Hypothalamus (tissue), 51 donors: ENCODE measurements around the gene ERBB3.
A peak's percentile ranks its signal among the peaks of the same experiment; 100 is the strongest.

ENCODE experiments used
- DNase-seq, 51 donors: peaks; one replicate each; lab custom pipeline; 2025; lab: John Stamatoyannopoulos, UW

The ERBB3 gene

DNA sequence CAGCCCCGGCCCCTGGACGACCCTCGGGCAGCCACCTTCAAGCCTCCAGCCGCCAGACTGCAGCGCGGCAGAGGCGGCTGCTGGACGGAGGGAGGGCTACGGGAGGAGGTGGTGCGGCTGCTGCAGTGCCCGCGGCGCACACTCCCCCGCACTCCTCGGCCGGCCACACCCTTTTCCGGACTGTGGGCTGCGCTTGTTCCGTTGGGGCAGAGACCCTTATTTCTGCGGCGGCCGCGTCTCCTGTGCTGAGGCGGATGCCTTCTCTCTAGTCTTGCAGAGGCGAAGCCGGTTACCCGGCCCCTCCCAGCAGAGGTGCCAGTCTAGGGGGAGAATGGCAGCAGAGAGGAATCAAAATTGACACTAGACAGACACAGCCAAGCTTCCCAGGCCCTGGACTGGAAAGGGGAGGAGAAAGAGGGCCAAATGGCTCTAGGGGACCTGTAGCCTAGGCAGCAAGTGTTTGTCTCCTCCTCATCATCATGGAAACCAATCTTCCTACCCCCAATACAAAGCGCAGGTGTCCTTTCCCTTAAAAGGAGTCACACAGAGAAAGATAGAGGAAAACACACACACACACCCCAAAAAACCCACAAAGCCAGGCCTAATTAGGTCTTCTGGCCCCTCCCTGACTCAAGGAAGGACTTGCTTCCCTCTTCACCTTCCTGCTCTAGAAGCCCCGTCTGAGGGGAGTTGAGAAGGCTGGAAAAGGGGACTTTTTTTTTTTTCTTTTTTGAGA is 49.4 kb downstream of the ERBB3 start:
- peak in 23 of 51 donors; percentile 13 to 55 (median 32) for DNase-seq

DNA sequence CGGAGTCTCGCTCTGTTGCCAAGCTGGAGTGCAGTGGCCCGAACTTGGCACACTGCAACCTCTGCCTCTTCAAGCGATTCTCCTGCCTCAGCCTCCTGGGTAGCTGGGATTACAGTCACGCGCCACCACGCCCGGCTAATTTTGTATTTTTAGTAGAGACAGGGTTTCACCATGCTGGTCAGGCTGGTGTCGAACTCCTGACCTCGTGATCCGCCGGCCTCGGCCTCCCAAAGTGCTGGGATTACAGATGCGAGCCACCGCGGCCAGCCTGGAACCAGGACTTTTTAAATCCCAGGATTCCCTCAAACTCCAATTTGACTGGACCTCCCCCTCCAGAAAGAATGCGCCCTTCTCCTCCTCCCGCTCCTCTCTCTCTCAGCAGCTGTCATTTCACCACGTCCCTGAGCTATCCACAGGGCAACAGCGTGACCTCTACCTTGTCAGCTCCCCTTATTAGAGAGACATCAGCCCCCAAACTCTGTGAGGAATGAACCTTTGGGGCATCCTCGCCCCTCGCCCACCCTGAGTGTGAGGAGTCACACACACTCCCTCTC is 50.1 kb downstream of the ERBB3 start:
- peak in 1 of 51 donors; percentile 3 for DNase-seq

DNA sequence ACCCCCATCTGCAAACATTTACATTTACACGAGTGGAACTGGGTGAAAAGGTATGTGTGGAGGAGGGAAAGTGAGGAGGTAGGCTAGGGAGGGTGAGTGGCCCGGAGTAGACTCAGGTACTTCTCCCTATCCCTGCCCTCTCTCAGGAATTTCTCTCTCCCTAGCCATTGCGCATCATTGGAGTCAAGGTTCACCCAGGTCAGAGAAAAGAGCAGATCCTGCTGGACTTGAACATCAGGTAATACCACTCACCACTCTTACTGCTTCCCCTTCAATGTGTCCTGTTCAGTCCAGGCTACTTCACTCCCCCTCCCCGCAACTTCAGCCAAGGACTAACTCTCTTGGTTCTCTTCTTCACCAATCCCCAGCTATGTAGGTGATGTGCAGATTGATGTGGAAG is 50.9 kb downstream of the ERBB3 start:
- DNase-seq: no peak

DNA sequence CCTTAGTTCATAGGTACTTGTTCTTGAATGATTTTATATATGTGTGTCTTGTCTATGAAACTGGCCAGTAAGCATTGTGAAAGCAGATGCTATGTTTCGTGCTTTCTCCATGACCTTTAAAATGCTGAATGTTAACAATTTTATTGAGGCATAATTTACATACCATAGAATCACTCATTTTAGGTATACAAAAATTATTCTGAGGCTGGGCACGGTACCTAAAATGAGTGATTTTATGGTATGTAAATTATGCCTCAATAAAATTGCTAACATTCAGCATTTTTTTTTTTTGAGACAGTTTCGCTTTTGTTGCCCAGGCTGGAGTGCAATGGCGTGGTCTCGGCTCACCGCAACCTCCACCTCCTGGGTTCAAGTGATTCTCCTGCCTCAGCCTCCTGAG is 54.9 kb downstream of the ERBB3 start:
- DNase-seq: no peak

DNA sequence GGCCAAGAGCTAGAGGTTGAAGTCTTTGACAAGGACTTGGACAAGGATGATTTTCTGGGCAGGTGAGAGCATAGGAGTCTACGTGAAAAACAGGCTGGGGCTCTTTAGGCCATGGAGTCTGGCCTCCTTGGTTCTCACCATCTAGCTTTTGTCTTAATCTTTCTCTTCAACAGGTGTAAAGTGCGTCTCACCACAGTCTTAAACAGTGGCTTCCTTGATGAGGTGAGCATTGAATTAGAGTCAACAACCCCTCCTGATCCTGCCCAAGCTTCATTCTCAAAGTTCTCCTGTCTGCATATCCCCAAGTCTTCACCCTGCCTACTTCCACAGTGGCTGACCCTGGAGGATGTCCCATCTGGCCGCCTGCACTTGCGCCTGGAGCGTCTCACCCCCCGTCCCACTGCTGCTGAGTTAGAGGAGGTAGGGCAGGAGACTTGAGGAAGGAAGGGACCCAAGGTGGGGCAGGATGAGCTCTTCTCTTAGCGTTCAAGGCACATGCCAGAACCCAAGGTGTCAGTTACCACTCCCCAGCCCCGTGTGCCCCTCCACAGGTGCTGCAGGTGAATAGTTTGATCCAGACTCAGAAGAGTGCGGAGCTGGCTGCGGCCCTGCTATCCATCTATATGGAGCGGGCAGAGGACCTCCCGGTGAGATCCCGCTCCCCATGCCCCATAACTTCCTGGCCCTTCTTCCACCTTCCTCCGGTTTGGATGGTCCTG is 58.0 kb downstream of the ERBB3 start:
- DNase-seq: no peak

DNA sequence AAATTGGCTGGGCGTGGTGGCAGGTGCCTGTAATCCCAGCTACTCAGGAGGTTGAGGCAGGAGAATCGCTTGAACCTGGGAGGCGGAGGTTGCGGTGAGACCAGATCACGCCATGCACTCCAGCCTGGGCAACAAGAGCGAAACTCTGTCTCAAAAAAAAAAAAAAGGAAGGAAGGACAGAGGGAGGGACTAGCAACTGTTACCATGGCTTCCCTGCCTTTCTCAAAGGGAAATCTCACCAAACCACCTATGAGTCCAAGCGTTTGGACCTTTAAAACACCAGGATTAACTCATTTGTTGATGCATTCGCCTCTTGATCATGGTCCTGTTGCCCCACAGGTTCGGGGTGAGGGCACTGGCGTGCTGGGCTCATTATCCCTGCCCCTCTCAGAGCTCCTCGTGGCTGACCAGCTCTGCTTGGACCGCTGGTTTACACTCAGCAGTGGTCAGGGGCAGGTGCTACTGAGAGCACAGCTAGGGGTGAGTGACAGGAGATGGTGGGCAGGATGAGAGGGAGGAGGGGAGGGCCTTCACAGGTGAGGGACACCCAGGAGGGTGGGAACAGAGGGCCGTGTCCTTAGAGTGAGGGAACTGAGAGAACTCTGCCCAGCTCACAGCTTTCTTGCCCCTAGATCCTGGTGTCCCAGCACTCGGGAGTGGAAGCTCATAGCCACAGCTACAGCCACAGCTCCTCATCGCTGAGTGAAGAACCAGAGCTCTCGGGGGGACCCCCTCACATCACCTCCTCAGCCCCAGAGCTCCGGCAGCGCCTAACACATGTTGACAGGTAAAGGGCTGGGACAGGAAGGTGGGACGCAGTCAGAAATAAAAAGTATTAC is 62.2 kb downstream of the ERBB3 start:
- no peak for DNase-seq

DNA sequence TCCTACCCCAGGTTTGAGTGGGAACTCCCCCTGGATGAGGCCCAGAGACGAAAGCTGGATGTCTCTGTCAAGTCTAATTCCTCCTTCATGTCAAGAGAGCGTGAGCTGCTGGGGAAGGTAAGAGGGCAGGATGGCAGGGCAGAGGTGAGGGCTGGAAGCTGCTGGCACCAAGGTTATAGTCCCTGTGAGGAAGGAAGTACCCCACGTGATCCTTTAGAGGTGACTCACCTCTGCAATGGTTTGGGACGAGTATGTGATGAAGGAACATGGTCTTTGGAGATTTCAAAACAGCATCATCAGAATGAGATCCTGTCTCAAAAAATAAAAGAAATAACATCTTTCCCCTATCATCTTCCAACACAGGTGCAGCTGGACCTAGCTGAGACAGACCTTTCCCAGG is 63.3 kb downstream of the ERBB3 start:
- DNase-seq: no peak

DNA sequence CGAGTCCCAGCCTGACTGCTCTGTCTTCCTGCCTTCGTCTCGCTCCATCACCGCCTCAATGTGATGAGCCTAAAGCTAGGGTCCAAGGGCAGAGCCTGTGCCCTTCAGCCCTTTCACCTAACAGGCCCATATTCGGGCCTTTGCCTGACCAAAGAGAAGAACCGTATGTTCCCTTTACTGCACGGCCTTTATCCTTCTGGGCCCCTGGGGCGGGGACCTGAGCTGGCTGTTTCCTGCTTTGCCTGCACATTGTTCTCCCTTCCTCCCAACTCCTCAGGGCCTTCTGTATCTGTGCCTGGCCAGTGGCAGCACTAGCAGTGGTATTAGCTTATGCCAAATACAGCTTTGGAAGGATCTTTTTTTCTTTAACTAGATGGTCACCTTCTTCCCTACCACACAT is 63.9 kb downstream of the ERBB3 start:
- DNase-seq: no peak

DNA sequence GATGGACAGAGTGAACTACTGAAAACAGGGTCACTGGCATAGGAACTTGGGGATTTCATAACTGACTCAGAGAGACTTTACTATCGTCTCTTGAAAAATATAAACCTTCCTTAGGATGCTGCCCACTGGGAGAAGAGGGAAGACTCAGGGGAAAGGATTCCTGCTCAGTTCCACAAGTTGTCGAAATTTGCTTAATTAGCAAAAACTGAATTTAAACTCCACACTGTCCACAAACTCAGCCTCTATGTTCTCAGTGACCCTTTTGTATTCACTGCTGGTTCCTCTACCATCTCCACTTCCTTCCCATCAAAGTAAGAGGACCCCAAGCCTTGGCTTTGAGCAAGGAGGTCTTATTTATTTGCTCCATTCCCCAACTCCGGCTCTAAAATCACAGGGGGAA is 65.3 kb downstream of the ERBB3 start:
- DNase-seq: no peak

DNA sequence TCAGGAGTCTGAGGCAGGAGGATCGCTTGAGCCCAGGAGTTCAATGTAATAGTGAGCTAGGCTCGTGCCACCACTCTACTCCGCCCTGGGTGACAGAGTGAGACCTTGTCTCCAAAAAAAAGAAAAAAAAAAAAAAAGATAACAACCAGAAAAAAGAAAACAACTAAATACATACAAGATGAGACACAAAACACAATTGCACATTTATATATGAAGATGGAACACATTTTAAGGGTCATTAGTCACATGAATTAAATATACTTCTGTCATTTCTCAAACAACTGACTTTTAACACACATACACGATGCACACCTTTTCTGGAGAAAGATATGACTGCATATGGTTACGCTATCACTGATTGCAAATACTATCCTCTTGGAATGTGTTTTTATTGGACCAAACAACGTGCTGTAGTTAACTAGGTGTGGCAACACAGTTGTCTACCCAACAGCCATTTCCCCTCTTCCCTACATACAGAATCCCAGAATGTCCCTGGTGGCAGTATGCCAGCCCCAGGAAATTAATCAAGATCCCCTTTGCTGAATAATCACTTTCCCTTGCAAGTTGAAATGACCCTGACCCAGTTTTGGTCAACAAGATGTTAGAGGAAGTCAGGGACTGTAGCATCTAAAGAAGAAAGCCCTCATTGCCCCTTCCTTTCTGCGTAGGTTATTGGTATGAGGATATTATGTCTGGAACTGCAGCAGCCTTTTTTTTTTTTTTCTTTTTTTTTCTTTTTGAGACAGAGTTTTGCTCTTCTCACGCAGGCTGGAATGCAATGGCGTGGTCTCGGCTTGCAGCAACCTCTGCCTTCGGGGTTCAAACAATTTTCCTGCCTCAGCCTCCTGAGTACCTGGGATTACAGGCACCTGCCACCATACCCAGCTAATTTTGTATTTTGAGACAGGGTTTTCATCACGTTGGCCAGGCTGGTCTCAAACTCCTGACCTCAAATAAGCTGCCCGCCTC is 66.8 kb downstream of the ERBB3 start:
- DNase-seq: no peak

DNA sequence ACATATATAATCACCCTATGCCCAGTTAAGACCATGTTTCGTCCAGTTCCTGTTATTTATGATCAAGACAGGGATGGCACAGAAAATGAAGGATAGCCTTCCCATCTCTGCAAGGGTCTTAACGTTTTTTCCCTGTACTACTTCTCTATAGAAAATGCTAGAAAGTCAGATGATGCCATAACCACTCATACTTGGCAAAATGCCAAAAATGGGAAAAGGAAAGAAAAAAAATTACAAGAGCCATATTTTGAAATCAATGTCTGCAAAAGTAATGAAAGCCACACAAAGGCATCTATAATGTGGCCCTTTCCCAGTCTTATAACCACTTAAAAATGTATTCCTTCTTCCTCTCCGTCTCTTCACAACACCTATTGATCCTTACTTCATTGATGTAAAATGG is 70.6 kb downstream of the ERBB3 start:
- no peak for DNase-seq

DNA sequence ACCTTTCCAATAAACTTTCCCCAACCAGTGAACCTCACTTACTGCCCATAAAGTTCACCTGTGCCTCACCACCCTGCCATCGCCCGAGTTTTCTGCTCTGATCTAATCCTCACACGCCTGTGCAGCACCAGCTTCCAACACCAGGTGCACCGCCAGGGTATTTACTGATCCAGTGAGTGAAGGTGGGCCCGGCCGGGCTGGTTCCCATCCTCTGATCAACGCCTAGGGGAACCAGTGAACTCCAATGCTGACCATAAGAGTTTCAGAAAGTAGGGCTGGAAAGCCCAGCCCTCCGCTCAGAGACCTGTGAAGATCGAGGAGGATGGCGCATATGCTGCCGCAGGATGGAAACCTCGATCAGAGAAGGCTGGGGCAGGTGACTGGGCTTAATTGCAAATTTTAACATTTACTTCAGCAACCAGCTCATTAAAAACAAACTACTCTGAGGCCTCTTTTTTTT is 71.7 kb downstream of the ERBB3 start:
- DNase-seq: peak in 11 of 51 donors; percentile 12 to 59 (median 32)

DNA sequence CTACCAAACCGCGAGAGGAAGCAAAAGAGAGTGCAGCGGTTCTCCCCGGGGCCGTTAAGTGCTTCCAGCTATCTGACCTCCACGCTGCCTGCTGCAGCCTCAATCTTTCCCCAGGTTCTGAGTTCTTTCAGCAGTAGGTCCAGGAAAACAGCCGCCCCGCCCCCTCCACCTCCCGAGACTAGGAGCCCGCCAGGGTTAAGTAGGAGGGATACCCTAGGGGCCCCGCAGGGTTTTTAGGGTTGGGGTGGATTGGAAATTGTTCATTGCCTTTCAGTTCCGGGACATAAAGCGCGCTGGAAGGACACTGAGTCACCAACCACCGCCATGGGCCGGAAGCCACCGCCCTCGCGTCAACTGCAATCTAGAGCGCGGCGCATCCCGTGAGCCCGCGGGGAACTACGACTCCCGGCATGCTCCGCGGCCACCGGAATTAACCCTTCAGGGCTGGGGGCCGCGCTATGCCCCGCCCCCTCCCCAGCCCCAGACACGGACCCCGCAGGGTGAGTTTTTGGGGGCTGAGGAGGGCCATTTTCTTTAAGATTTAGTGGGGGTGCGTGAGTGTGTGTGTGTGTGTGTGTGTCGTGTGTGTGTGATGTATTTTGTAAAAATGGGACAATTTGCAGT is 72.3 kb downstream of the ERBB3 start, which contains the start of gene MYL6B:
Gene MYL6B, plus strand, starts transcription at position 456 of the 624 bp plus-strand sequence. CDS start 1,332 bp downstream, outside the sequence.
- peak; percentile 31 to 95 (median 86) for DNase-seq
